ENCODE results near the gene GDAP2. TPM values are rescaled to one million over a fixed set of nuclear protein-coding genes. Genes with fewer than 3 reads are reported as not detected.

GDAP2 gene
- polyA plus RNA-seq, 3 donors, result 17.8 to 28.7 (median 21.1) TPM

GRCh38 chr1:117860896-117861610 lies 68.4 kb downstream of the GDAP2 start:
- intact Hi-C loops (cut with micrococcal nuclease), result no loop called here
- H3K4me1 ChIP-seq (ENCODE audit: control insufficient read depth in 1 of 2, insufficient read depth in 2 of 2, low read length in 2 of 2), result no peaks in the 10 kb centered on the region
- no peak for TF ChIP-seq CTCF (IDR thresholded peaks at IDR 0.05)
- H3K4me3 ChIP-seq (replicated peaks in 1 of 3; ENCODE audit: low read depth in 2 of 3, low read length in 3 of 3), result no peak overlapping the region
- H3K9me3 ChIP-seq (replicated peaks in 1 of 2; ENCODE audit: control insufficient read depth in 1 of 2, insufficient read depth in 1 of 2, low read length in 2 of 2), result no peaks in the 10 kb centered on the region
- no peaks in the 10 kb centered on the region for H3K9me3 Mint-ChIP-seq
- H3K27ac ChIP-seq (ENCODE audit: low read depth in 1 of 2, low read length in 2 of 2), result no peak overlapping the region
- no peaks in the 10 kb centered on the region for H3K79me2 ChIP-seq (ENCODE audit: insufficient read depth, low read length)
- no peaks in the 10 kb centered on the region for H3K27me3 ChIP-seq (ENCODE audit: control insufficient read depth in 2 of 2, insufficient read depth in 2 of 2, low read length in 2 of 2)
- 100% methylated on average over 1 of the region's 2 CpGs for WGBS (ENCODE audit: insufficient coverage)
- no peak for DNase-seq
- no peaks in the 10 kb centered on the region for H3K4me1 Mint-ChIP-seq
- no peak overlapping the region for H3K9ac ChIP-seq (ENCODE audit: insufficient read depth, low read length, poor library complexity, severe bottlenecking)
- H3K36me3 Mint-ChIP-seq, result peaks cover 41 to 42% of the 10 kb centered on the region in 2 donors
- H4K20me1 ChIP-seq (ENCODE audit: insufficient read depth, low read length), result no peaks in the 10 kb centered on the region
- H2AFZ ChIP-seq (ENCODE audit: insufficient read depth, low read depth, low read length, poor library complexity, severe bottlenecking), result no peak overlapping the region
- no peak overlapping the region for H3K27ac Mint-ChIP-seq
- no peaks in the 10 kb centered on the region for H3K27me3 Mint-ChIP-seq (ENCODE audit: low read depth in 3 of 3)
- no peak overlapping the region for H3K4me2 ChIP-seq (replicated peaks; ENCODE audit: extremely low read depth, low read length, poor library complexity, severe bottlenecking)
- H3K36me3 ChIP-seq (replicated peaks in 1 of 2; ENCODE audit: control insufficient read depth in 1 of 2, insufficient read depth in 2 of 2, low read length in 2 of 2), result peaks cover 30 to 47% of the 10 kb centered on the region in 2 donors
- H3K4me3 Mint-ChIP-seq, result no peak overlapping the region

GRCh38 chr1:117859901-117860300 lies 69.5 kb downstream of the GDAP2 start:
- Mint-ChIP-seq H3K27me3 (ENCODE audit: low read depth in 3 of 3) (no peaks in the 10 kb centered on the region), H3K27ac (no peak overlapping the region), H3K4me1 (no peaks in the 10 kb centered on the region), H3K4me3 (no peak overlapping the region), H3K36me3 (peaks cover 32% of the 10 kb centered on the region in 2 donors), H3K9me3 (no peaks in the 10 kb centered on the region)
- Histone ChIP-seq H3K4me2 (replicated peaks; ENCODE audit: extremely low read depth, low read length, poor library complexity, severe bottlenecking) (no peak overlapping the region), H3K4me3 (replicated peaks in 1 of 3; ENCODE audit: low read depth in 2 of 3, low read length in 3 of 3) (no peak overlapping the region), H3K79me2 (ENCODE audit: insufficient read depth, low read length) (no peaks in the 10 kb centered on the region), H3K36me3 (replicated peaks in 1 of 2; ENCODE audit: control insufficient read depth in 1 of 2, insufficient read depth in 2 of 2, low read length in 2 of 2) (peaks cover 21 to 36% of the 10 kb centered on the region in 2 donors), H3K27me3 (ENCODE audit: control insufficient read depth in 2 of 2, insufficient read depth in 2 of 2, low read length in 2 of 2) (no peaks in the 10 kb centered on the region), H4K20me1 (ENCODE audit: insufficient read depth, low read length) (no peaks in the 10 kb centered on the region), H3K9ac (ENCODE audit: insufficient read depth, low read length, poor library complexity, severe bottlenecking) (no peak overlapping the region), H3K4me1 (ENCODE audit: control insufficient read depth in 1 of 2, insufficient read depth in 2 of 2, low read length in 2 of 2) (no peaks in the 10 kb centered on the region), H3K27ac (ENCODE audit: low read depth in 1 of 2, low read length in 2 of 2) (no peak overlapping the region), H3K9me3 (replicated peaks in 1 of 2; ENCODE audit: control insufficient read depth in 1 of 2, insufficient read depth in 1 of 2, low read length in 2 of 2) (no peaks in the 10 kb centered on the region), H2AFZ (ENCODE audit: insufficient read depth, low read depth, low read length, poor library complexity, severe bottlenecking) (no peak overlapping the region)
- DNase-seq, result no peak
- WGBS (ENCODE audit: insufficient coverage), result 95% methylated on average over 3 of the region's 4 CpGs
- intact Hi-C loops (cut with micrococcal nuclease), result no loop called here
- TF ChIP-seq CTCF (IDR thresholded peaks at IDR 0.05), result no peak

All from CD14-positive monocyte (primary cell).